OCI-LY1 (cell line): ENCODE results near the gene PYGM.

Source experiments
- CTCF ChIP-seq: fragments of 200-600 bp; sonication (generic), shearing (Covaris generic); IDR thresholded peaks from 2 replicates; pipeline ENCODE4 v1.5.1; 2017; ENCODE audit warnings: mild to moderate bottlenecking, antibody characterized with exemption, low read length, moderate library complexity, mixed read lengths
- EZH2 ChIP-seq: fragments of 200-600 bp; sonication (generic), shearing (Covaris generic); IDR thresholded peaks from 2 replicates; pipeline ENCODE4 v1.8.0; 2017; ENCODE audit warnings: borderline replicate concordance, mixed run types, mild to moderate bottlenecking, antibody characterized with exemption, low read length, moderate library complexity, mixed read lengths

- TF ChIP-seq CTCF (no peak), EZH2 (no peak)
These were observed 4.7 kb downstream of the PYGM start for GRCh38 chr11:64754919-64755662.
